K562 (cell line): Measurements from ENCODE around the gene ZNF800. TPM values are rescaled to one million over a fixed set of nuclear protein-coding genes. Genes with fewer than 3 reads are reported as not detected.

ENCODE experiments used
- ETV5 ChIP-seq: sonication (generic); formaldehyde crosslinking; IDR thresholded peaks from 2 replicates; pipeline ENCODE4 v1.4.0; 2020; ENCODE audit warnings: low read depth, mild to moderate bottlenecking, missing genetic modification reagents
- FOSL1 ChIP-seq: fragments of 200-800 bp; sonication (Bioruptor generic); conservative IDR thresholded peaks from 2 replicates; pipeline ENCODE4 v1.6.1; 2016; ENCODE audit warnings: missing genetic modification characterization, missing compliant biosample characterization
- MAFG ChIP-seq: fragments of 450-650 bp; conservative IDR thresholded peaks from 2 replicates; pipeline ENCODE4 v1.6.1; 2016; ENCODE audit warnings: missing genetic modification characterization, missing compliant biosample characterization
- NR0B1 ChIP-seq: fragments of 450-650 bp; IDR thresholded peaks from one replicate; pipeline ENCODE4 v1.6.1; 2018; ENCODE audit warnings: mild to moderate bottlenecking, moderate library complexity; ENCODE audit not compliant: partially characterized antibody
- PBX2 ChIP-seq, 2 experiments: IDR thresholded peaks in 1 of 2; conservative IDR thresholded peaks in 1 of 2; 2 replicates each; pipeline ENCODE4 v1.6.1; 2016; ENCODE audit warnings: low read depth in 2 of 2, mild to moderate bottlenecking in 1 of 2, missing compliant biosample characterization in 1 of 2, missing genetic modification characterization in 1 of 2, moderate library complexity in 1 of 2
- SMARCA4 ChIP-seq: fragments of 450-650 bp; IDR thresholded peaks from 2 replicates; pipeline ENCODE4 v1.6.1; 2016
- SMARCB1 ChIP-seq: IDR thresholded peaks from 2 replicates; pipeline ENCODE4 v1.6.1; 2011; ENCODE audit warnings: improper control_type of control experiment, low read depth; ENCODE audit not compliant: insufficient read length
- ZHX1 ChIP-seq: fragments of 150-350 bp; conservative IDR thresholded peaks from 2 replicates; pipeline ENCODE4 v1.6.1; 2014; ENCODE audit warnings: low read length
- ZKSCAN8 ChIP-seq: fragments of 200-800 bp; sonication (Bioruptor generic); IDR thresholded peaks from 2 replicates; pipeline ENCODE4 v1.6.1; 2016; ENCODE audit warnings: missing genetic modification characterization, missing compliant biosample characterization
- ZNF175 ChIP-seq: fragments of 200-800 bp; sonication (Bioruptor generic); IDR thresholded peaks from 2 replicates; pipeline ENCODE4 v1.6.1; 2016; ENCODE audit warnings: low read depth, mild to moderate bottlenecking, missing genetic modification characterization, missing compliant biosample characterization
- ZNF445 ChIP-seq: fragments of 250-450 bp; sonication (Bioruptor Pico); IDR thresholded peaks from 2 replicates; pipeline ENCODE4 v1.4.0; 2020; ENCODE audit warnings: low read depth, mild to moderate bottlenecking, moderate library complexity
- polyA plus RNA-seq, 8 experiments: library from polyadenylated mRNA; depleted of rRNA in 4 of 8; stranded (reverse) in 5 of 8; unstranded in 3 of 8; fragments of >200 nt; fragmentation: Nextera tagmentation in 2 of 8; fragmentation: Illumina TruSeq in 1 of 8; extraction: Ambion mirVana in 2 of 8; extraction: Trizol in 1 of 8; gene quantifications; 2 replicates each; pipeline versions ENCODE4 v1.2.1 to v1.2.3, GENCODE V29; 2011 to 2014; ENCODE audit warnings: inconsistent platforms in 1 of 8, missing spikeins in 1 of 8
- total RNA-seq, 7 experiments: library from RNA; depleted of rRNA in 6 of 7; stranded (reverse); fragments of >200 nt in 6 of 7; fragmentation: Illumina TruSeq in 2 of 7; extraction: Trizol in 2 of 7; gene quantifications; 2 replicates each; pipeline versions ENCODE4 v1.2.1 to v1.2.3, GENCODE V29; 2011 to 2021; ENCODE audit warnings: low replicate concordance in 1 of 7

ZNF800 gene
- total and polyA plus RNA-seq, 9 of the 15 experiments (the other 6 are each of a cell fraction or from before 2014, with no cell fraction given): 7.5 to 58.3 (median 33.4) TPM

- TF ChIP-seq ZHX1 (no peak), ZKSCAN8 (CRISPR knock-in tag) (0 out of 2 replicates have a peak, but pooled peaks have one; percentile 35), NR0B1 (no peak), ETV5 (0 out of 2 replicates have a peak, but pooled peaks have one; percentile 24), MAFG (tag) (peak; percentile 97), PBX2 (CRISPR knock-in tag; IDR thresholded peaks at IDR 0.05; ENCODE audit: low read depth) (no peak), PBX2 (tag; conservative IDR thresholded peaks at IDR 0.05; ENCODE audit: low read depth) (peak; percentile 50), SMARCB1 (peak; percentile 76), SMARCA4 (peak; percentile 93), ZNF445 (no peak), ZNF175 (CRISPR knock-in tag) (0 out of 2 replicates have a peak, but pooled peaks have one; percentile 41), FOSL1 (tag) (peak; percentile 84)
Measured at GRCh38 chr7:127383123-127383835, 9.2 kb downstream of the ZNF800 start (continued).
